EL (cell line): Measurements from ENCODE around the gene MAOA.
"Not testable (repeated sequence)": the region's sequence is repeated elsewhere in the genome, so short reads cannot be mapped to it uniquely, and the experiment has no call there.

Source experiments
- DNase-seq: peaks from one replicate; pipeline ENCODE4 v3.0.0-alpha.2; 2016

Gene MAOA

DNA sequence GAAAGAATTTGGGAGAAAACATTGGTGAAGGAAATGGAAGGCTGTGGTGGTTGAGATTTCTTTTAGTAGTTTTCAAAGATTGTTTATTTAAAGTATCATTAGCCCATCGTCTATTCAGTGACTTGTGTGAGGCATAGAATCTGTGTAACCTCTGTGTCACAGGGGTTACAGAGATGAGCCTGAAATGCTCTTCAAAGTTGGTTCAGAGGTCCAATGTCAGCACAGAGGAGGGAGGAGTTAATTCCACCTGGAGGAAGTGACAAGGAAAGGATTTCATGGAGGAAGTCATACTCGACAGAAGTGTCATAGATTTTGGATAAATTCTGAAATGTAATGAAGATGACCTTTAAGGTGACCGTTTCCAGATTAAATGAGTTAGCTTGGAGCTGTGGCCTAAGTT, 8.2 kb downstream of the MAOA start:
- DNase-seq = no peak

DNA sequence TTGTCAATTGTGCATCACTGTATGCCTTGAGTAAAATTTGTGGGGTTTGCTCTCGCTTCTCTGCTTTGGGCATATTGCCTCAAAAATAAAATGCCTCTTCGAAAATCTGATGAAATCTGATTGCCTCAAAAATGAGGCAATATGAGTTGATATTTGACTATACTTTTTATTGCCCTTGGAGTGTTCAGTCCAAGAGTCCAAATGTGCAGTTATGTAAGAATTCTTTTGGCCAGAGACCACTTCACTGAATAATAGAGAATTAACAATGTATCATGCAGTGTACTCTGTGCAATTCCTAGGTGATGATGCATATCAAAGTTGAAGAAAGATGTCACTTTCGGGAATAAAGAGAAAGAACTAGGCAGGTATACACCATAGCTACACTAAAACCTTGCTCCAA, 8.6 kb downstream of the MAOA start:
- DNase-seq = no peak

DNA sequence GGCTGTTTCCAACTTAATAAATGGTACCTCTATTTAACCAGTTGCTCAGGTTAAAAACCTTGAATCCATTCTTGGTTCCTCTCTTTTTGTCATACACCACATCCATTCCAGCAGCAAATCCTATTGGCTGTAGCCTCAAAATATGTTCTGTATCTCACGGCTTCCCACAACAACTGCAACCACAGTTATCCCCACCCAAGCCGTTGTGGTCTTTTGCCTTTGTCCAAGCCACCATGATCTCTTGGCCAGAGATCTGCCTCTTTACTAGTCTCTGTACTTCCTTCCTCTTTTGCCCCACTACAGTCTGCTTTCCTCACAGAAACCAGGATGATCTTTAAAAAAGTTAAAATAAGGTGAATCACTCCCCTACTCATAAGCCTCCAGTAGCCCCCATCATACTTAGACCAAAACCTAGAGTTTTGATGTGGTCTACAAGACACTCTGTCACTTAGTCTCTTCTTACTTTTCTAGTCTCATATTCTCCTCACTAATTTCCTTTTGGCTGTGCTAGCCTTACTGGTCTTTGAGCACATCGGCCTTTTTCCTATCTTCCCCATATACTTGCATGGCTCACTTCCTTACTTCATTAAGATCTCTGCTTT, 10.3 kb downstream of the MAOA start:
- DNase-seq = no peak

DNA sequence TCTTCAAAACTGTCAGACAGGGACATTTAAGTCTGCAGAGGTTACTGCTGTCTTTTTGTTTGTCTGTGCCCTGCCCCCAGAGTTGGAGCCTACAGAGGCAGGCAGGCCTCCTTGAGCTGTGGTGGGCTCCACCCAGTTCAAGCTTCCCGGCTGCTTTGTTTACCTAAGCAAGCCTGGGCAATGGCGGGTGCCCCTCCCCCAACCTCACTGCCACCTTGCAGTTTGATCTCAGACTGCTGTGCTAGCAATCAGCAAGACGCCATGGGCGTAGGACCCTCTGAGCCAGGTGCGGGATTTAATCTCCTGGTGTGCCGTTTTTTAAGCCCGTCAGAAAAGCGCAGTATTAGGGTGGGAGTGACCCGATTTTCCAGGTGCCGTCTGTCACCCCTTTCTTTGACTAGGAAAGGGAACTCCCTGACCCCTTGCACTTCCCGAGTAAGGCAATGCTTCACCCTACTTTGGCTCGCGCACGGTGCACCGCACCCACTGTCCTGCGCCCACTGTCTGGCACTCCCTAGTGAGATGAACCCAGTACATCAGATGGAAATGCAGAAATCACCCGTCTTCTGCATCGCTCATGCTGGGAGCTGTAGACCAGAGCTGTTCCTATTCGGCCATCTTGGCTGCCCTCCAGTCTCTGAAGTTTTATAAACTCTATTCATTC, 20.0 kb downstream of the MAOA start:
- not testable (repeated sequence) for DNase-seq

GRCh38 chrX:43676971-43677572, 21.0 kb downstream of the MAOA start:
- no peak for DNase-seq

DNA sequence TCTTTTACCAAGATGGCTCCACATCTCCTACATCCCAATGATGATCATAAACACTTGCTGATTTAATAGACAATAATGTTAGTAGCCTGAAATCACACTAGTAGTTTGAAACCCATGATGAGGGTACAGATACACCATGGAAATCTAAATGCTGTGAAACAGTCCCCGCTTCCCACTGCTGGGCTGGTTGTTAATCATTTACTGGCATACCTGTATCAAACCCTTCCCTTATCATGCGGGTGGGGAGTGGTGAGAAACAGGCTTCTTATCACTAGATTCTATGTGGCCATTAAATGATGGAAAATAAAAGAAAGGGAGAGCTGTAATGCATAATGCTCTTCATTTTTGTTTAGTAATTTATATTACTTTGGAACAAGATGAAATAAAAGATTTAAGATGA, 21.9 kb downstream of the MAOA start:
- DNase-seq = no peak

GRCh38 chrX:43679058-43679457, 23.0 kb downstream of the MAOA start:
- DNase-seq = no peak

DNA sequence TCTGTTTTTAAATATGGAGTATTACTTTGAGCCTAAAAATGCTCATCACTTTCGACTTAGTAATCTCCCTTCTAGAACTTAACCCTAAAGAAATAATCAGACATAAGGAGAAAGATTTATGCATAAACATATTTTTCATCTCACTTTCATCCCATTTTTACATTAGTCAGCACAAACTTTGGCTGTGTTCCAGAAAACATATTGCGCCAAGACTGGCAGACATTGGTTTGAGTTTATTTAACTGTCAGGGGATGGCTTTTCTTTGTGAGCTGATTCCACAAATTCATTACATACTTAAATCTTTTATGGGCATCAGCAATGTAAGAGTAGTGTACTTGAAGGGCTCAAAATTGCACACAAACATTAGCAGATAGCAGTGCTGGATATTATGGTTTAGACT, 23.7 kb downstream of the MAOA start:
- peak; percentile 25 for DNase-seq

- DNase-seq = no peak
These were observed 26.6 kb downstream of the MAOA start for GRCh38 chrX:43682726-43683125.

DNA sequence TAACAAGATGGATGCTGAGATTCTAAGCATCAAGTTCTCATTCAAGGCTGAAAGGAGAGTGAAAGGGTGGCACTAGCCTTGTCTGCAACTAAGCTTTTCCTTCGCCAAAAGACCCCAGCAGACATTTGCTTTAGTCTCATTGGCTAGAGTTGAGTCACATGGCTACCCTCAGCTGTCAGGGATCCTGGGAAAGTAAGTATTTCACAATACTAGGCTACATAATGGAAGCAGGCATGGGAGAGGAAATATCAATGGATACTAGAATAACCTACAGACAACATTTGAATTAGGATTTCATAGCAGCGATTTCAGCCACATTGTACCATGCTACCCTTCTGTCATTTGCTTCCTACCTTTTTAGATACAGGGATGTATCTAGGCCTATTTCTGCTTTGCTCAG, 29.1 kb downstream of the MAOA start:
- no peak for DNase-seq

GRCh38 chrX:43688586-43688985, 32.5 kb downstream of the MAOA start:
- DNase-seq = no peak

DNA sequence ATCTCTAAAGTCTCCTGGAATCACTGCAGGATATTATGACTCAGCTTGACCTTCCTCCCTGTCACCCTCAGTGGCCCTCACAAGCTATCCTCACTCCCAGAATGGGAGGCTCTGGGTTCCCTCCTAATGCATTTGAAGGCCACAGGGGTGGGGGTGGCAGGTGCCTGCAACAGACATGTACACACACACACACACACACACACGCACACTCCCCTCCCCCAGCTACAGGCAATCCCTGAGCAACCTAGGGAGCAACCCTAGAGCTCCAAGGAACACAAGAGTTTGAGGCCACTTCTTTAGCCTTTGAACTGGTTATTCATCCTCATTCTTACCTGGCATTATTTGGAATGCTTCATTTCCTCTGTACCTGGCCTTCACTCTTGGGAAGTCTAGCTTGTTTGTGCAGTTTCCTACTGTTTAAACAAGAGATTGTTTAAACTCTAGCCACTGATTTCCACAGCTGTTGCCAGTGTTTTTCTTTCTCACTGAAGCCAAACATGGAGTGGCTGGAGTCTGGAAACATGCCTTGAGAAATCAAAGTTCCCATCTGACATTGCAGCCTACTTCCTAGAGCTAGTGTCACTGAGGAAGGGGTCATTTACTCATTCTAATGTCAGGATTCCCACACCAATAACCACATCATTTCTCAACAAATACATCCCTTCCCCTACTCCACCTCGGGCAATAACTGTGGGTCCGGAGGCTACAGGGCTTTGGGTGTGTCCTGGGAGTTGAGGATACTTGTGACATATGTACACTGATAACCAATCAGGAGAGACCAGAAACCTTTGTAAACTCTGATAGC, 37.7 kb downstream of the MAOA start:
- DNase-seq = peak; percentile 25

DNA sequence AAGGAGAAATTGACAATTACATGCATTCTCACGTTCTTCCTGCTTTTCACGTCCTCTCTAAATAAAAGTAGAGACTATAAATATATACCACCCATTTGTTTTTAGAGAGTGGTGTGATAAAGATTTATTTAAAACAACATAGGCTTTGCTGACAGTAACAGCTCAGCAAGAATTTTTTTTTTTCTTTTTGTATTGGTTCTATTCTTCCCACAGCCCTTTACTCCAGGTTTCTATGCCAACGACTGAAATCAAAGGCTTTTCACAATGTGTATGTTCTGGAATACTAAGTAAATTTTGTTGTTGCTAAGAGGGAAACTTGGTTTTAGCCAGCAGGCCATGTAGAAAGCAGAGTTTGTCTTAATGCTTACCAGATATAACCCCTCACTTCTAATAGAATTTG, 43.4 kb downstream of the MAOA start:
- DNase-seq = no peak

GRCh38 chrX:43702079-43702524, 46.0 kb downstream of the MAOA start:
- no peak for DNase-seq

- no peak for DNase-seq
These were observed 46.6 kb downstream of the MAOA start for GRCh38 chrX:43702660-43703059.

DNA sequence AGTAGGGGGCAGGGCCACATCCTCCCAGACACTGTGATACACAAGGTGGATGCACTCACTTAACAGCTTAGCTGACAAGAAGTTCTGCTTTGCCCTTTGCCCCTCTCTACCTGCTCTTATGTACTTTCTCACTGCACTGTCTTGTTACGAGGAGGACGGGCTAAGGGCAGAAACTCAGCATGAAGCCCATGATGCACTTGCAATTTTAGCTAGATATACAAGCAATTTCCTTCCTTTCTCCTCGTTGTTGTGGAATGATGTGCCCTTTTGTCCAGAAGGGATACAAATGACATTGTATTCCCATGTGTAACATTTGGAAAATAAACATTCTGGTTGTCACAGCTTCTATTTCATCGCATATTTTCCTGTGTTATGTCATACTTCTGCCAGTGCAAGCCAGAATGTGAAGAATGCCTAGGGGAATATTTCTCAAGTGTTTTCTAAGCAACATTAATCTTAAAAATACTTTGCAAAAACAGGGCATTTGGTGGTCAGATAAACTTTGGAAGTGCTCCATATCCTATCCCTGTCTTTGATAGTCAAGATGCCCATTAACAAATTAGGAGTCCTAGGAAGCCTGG, 47.2 kb downstream of the MAOA start:
- DNase-seq = peak; percentile 78

DNA sequence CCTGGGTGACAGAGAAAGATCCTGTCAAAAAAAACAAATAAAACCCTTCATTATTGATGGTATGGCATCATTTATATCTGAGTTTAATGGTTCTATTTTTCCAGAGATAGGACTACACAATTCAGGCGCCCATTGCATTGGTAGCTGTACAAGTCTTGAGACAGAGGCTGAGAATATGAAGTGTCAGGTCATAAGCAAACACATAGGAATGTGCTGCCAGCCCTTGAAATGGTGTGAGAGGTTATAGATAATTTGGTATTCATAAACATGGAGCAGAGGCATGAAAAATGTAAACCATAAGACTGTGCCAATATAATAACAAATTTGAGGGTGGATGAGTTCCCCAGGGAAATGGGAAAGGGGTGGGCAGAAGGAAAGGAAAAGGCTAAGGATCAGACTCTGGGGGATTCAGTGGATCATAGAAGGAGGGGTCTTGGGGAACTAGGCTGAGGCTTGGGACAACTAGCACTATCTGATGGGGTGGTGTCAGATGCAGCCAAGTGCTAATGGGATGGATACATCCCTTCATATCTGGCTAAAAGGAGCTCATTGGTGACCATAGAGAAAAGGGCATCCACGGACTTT, 50.8 kb downstream of the MAOA start:
- peak; percentile 16 for DNase-seq

DNA sequence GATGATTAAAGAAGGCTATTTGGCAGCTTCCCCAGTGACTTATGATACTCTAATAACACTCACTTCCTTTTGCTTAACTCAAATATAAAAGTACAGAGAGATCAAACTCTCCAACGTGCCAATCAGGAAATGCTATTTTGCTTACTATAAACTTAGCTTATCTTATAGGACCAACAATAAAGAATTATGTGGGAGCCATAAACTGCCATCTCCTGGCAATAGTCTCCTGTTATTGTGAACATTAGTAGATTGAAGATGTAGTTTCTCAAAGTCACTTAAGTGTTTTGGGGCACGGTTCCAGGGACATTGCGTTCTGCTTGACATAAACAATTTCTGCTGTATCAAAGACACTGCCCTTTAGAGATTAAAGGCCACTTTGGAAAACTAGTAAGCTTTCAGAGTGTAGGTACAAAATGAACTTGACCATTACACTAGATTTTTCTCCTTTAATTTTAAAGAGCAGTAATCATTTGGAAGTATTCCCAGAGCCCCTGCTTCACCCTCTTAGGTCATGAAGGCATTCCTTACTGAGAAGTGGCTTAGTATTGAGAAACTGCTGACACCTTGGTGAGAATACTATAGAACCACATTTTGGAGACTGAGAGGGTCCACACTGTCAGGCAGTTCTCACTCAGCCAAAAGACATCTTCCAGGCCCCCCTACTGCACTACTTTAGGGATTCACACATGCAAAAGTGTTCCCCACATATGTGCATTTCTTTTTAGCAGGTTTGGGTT, 51.9 kb downstream of the MAOA start:
- no peak for DNase-seq

DNA sequence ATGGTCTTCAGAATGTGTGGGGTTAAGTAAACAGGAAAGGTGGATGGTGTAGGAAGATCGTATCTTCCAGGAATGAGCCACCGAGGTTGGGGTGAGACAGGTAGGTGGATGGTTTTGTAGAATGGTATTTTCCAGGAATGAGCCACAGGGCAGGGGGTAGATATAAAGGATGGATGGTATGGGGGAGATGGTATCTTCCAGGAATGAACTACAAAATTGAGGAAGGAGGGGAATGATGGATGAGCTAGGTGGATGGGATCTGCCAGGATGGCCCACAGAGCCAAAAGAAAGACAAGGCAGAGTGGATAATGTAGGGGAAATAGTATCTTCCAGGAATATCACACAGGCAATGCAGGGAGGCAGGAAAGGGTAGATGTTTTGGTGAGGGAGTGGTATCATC, 60.0 kb downstream of the MAOA start:
- no peak for DNase-seq

- DNase-seq = no peak
These were observed 60.6 kb downstream of the MAOA start for GRCh38 chrX:43716696-43717095.

DNA sequence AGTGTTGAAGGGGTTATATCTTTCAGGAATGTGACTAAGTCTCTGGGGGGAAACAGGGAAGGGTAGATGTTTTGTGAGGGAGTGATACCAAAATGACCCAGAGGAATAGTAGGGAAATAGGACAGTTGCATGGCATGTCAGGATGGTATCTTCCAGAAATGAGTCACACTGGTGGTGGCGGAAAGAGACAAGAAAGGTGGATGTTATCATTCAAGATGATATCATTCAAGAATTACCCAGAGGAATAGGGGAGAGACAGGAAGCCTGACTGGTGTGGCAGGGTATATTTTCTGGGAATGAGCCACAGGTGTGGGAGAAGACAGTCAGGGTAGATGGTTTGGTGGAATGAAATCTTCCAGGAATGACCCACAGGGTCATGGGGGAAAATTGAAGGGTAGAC, 61.1 kb downstream of the MAOA start:
- no peak for DNase-seq

GRCh38 chrX:43718081-43718480, 62.0 kb downstream of the MAOA start:
- no peak for DNase-seq
